ENCODE data around the gene FBXO7.

FBXO7 gene

DNA sequence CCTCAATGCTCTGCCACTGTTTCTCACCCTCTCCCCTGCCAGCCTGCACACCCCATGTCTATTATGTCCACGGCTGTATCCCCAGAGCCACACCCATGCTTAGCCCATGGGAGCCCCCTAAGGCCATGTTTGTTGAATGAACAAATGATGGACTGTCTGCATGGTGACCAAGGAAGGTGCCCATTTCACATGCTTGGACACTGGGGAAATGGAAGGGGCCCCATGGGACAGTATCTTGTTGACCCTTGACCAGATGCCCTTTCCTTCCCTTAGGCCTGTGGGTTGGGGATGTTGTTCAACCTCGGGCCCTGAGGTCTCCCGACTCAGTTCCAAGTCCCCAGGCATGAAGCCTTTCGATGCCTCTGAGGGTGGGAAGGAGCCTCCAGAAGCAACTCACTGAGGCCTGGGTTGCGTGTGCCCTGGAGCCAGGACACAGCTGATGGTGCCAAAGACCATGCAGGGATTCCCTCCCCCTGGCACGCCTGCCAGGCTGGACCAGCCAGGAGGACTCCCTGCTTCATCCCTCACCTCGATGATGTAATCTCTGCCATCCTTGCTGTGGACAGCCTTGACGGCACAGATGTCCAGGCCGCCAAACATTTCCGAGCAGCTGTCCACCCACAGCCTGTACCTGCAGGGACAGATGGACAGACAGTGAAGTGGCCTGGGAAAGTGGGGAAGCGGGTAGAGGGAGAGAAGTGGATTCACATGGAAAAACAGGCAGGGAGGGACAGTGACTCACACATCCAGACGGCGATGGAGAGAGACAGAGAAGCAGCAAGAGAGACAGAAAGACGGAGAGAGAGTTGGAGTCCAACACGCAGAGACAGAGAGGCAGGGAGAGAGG is 58.9 kb downstream of the FBXO7 start:
- no peak for DNase-seq

DNA sequence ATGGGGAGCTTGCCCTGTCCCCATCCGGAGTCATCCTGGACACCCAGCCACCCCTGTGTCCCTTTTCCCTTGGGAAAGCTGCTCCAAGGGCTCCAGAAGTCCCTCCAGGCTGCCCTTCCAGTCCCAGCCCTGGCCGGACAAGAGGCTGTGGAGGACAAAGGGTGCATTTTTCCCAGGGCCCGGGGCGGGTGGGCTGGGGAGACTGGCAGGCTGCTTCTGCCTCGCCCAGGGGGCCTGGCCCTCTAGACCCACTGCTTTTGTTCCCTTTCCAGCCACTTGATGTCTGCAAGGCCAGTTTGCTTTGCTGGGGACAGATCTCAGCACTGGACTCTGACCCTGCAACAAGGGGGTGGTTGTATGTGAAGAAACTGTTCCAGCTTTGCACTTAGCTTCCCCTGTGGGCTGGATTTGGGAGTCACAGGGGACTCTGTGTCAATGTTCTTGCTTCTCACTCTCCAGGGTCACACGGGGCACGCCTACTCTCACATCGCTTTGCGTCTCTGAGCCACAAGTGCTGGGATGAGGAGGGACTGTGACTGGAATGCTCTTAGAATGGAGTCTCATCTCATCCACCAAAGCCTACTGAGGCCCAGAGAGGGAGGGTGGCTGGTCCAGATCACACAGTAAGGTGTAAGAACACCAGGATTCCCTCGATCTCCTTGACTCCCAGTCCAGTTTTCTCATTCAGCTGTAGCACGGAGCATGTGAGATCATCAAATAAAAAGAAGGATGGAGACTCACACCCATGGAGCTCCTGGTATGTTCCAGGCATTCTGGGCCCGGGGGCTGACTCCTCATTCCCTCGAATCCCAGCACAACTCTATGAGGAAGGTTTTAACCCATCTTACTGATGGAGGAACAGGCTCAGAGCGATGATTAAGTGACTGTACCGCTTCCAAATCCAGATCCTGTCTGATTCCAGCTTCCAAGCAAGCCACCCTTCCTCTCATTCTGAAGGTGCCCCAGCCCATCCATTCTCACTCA is 59.9 kb downstream of the FBXO7 start:
- DNase-seq, result no peak

DNA sequence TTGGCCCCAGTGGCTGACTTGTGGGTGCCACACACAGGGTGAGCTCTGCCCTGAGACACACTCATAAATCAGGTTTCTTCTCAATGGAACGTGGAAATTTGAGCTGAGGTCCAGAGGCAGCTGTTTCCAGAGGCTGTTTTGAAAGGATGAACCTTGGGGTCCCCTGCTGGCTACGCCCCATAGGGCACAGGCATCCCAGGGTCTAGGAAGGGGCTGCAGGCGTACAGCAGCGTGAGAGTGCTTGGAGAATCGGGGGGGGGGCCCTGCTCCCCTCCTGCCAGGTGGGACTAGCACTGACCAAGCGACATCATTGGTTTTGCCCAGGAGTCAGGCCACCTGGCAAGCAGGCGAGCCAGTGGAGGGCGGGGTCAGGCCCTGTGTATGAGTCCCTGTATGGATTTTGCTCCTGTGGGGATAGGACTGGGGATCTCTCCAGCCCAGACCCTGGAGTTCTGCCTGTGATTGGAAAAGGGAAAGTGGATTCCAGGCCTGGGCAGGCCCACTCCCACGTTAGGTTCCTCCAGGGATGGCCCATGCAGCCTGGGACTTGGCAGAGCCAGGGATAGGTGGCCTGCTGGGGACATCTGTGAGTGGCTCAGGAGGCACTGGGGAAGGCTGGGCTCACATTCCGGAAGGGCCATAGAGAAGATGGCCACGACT is 61.0 kb downstream of the FBXO7 start:
- no peak for DNase-seq

DNA sequence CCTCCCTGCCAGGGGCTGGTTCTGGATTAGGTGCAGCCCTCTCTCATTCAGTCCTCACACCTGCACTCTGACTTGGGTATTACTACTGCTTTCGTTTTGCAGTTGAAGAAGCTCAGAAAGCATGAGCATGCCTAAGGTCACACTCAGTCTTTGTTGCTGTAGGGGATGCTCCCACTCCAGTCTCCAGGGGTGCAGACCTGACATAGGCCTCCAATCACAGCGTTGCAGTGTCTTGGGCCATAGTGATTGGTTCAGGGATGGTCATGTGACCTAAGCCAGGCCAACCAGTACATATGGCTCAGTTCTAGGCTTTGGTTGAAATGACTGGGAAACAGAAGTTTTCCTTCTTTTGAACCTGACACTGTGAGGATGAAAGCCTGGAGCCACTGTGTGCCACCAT is 61.7 kb downstream of the FBXO7 start:
- DNase-seq, result no peak

DNA sequence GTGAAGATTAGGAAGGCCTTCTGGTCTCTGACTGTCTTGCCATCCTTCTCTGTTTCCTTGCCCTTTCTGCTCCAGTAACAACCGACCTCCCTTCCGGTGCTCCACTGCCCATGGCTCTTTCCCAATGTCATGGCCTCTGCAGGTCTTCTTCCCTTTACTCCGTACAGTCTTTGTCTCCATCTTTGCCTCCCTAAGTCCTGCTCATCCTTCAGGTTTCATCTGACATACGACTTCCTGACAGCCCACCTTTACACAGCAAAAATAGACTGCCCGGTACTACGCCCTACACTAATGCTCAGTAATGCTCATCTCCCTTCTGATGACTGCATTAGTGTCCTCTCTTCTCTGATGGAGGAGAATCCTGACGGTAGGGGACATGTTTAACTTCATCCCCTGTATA is 63.9 kb downstream of the FBXO7 start:
- DNase-seq, result no peak

DNA sequence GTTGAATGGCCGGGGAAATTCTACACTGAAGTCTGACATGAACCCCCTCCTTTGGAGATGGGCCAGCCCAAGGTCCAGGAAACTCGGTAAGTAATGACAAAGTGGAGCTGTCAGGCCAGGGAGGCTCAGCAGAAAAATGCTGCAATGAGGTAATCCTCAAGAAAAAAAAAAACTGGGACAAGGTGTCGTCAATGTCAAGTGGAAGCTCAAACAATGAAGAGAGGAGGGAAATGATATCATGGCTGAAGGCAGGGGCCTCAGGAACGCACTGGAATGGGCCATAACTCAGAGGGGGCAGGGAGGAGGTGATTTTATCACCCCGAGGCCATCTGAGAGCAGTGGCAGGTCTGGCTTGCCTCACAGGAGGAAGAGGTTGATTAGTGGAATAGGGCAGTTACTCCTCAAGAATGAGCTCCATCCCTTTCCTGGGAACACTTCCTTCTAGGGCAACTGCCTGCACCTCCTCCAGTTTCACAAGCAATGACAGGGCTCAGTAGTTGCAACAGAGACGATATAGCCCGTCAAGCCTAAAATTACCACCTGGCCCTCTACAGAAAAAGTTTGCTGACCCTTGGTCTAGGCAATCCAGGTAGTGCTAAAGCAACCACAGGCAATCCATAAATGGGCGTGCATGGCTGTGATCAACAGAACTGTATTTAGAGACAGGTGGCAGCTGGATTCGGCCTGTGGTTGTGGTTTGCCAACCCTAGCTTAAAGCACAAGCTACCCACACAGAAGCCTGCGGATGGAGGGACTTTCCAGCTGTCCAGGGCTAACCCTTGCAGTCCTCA is 65.2 kb downstream of the FBXO7 start:
- DNase-seq, result no peak

DNA sequence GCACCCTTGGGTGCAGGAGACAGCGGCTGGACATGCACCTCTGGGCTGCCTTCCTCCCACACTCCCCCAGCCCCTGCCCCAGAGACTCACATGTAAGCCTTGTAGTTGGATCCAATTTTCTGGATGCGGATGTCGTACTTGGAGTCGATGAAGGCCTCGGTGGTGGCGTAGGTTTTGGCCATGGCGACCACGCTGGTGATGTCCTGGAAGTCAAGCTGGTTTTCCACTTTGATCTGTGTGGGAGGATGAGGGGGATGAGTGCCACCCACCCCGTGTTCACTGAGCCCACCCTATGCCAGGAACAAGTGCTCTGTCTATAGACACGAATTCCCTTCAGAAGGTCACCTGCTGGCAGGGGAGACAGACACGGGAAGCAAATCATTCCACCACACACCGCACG is 66.9 kb downstream of the FBXO7 start:
- no peak for DNase-seq

DNA sequence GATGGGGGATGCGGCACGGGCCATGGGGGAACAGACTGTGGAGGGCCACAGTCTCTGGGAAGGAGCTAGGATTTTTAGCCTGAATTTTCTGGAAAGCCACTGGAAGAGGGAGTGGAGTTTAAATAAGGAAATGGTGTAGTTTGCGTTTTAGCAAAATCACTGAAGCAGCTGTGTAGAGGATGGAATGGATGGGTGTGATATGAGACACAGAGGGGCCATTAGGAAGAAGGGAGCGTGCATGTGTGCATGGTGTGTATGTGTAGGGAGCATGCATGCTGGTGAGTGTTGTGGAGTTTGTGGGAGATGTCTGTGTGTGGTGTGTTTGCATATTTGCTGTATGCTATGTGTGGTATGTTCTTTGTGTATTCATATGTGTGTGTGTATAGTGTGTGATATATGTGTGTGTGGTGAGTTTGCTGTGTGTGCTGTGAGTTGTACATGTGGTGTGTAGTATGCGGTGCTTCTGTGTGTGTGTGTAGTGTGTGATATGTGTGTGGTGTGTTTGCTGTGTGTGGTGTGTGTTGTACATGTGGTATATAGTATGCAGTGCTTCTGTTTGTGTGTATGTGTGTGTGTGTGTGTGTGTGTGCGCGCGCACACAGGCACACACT is 67.6 kb downstream of the FBXO7 start:
- DNase-seq, result no peak

DNA sequence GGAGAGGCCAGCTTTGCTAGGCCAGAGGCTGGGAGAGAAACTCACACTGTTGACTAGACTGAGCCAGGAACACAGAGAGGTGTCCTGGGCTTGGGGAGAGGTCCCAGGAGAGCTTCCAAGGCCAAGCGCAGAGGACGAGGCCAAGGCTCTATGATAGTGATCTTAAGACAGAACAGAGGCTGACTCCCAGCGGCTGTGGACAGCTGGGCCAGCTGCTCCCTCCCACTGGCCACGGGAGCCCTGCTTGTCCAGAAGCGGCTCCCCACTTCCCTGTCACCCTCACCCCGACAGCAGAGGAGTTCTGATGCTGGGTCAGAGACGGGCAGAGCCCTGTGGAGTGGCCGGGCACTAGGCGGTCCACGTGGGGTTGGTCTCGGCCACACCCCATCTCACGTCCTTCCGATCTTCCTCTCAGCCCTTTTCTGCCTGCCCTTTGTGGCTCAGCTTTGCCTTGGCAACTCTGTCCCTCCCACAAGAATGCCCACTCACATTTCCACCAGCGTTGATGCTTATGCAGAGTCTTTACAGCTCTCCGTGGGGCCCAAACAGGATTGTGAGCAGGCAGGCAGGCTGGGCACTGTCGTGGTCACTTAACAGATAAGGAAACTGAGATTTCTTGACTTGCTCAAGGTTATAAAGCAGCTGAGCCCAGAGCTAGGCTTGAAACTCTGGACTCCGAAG is 68.2 kb downstream of the FBXO7 start:
- DNase-seq, result no peak

DNA sequence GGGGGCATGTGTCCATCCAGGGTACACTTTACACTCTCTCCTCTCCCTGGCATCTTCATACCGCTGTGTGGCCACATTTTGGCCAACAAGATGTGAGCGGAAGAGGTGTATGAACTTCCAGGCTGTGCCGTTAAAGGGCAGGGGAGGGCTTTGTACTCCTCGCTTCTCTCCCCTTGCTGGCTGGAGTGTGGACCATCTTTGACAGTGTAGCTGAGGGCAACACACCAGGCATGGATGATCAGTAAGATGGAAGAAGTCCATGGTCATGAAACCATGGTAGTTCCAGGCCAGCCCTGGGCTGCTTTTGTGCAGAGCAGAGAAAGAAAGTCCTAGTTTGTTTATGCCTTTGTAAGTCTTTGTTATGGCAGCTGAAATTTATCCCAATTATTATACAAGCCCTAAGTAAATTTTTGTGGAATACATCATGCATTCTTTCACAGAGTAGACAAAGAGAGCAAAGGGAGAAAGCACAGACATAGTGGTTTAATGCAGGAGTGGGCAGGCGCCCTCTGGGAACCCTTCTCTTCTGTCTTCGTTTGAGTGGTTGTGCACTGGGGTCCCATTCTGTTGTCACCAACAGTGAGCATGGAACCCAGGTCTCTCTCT is 70.4 kb downstream of the FBXO7 start:
- DNase-seq, result no peak

DNA sequence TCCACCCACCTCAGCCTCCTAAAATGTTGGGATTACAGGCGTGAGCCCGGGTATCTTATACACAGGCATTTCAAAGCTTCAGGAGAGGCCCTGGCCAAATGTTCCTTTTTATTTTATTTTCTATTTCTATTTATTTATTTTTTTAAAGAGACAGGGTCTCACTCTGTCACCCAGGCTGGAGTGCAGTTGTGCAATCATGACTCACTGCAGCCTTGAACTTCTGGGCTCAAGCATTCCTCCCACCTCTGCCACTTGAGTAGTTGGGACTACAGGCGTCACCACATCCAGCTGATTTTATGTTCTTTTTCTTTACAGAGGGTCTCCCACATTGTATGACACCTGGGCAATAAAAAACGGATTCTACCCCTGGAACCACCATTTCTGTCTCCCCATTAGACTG is 71.2 kb downstream of the FBXO7 start:
- no peak for DNase-seq

DNA sequence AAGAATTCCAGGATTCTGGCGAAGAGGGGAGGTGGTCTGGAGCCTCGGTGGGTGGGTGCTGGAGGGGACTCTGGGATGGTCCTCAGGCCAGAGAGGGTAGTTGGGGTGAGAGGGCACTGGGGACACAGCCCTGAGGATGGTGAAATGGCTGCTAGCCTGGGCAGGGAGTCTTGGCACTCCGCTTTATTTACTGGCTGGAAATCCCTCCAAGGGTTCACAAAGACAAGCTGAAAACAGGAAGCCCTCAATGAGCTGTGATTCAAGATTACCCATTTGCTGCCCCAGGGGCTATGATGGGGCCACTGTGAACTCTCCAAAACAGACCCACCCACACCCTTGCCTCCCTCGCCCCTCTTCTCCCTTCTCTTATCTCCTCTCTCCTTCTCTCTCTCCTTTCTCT is 71.9 kb downstream of the FBXO7 start:
- DNase-seq, result no peak

DNA sequence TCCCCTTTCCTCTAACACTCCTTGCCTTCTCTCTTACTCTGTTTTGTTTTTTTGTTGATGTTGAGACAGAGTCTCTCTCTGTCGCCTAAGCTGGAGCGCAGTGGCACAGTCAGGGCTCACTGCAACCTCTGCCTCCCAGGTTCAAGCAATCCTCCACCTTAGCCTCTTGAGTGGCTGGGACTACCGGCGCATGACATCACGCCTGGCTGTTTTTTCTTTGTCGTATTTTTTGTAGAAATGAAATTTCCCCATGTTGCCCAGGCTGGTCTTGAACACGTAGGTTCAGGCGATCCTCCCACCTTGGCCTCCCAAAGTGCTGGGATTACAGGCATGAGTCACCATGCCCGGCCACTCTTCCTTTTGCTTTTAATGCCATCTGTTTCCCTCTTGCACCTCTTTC is 72.3 kb downstream of the FBXO7 start:
- no peak for DNase-seq

DNA sequence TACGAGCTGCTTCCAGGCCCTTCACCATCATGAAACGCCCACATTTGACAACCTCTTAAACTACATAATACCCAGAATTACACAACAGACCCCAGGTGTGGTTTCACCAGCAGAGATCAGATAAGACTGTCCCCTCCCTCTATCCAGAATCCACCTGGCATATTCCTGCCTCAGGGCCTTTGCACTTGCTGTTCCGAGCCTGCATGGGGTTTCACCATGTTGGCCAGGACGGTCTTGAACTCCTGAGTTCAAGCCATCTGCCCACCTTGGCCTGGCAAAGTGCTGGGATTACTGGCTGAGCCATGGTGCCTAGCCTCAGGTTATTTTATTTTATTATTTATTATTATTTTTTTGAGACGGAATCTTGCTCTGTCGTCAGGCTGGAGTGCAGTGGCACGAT is 73.4 kb downstream of the FBXO7 start:
- no peak for DNase-seq
